NCI-H1436 (cell line): ENCODE data around the gene GPC6.

Experiments used
- DNase-seq: peaks from one replicate; lab custom pipeline; 2025; lab: John Stamatoyannopoulos, UW

Gene GPC6

GRCh38 chr13:93505104-93505952, 278.7 kb downstream of the GPC6 start:
- no peak for DNase-seq

DNA sequence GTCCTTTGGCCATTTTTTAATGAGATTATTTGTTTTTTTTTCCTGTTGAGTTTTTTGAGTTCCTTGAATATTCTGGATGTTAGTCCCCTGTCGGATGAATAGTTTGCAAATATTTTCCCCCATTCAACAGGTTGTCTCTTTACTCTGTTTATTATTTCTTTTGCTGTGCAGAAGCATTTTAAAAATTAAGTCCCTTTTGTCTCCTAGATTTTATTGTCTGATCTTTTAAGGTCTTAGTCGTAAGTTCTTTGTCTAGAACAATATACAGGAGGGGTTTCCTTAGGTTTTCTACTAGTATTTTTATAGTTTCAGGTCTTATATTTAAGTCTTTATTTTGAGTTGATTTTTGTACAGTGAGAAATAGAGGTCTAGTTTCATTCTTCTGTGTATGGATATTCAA, 284.4 kb downstream of the GPC6 start:
- no peak for DNase-seq

- DNase-seq, result no peak
Measured at GRCh38 chr13:93515267-93515666, 288.7 kb downstream of the GPC6 start.

DNA sequence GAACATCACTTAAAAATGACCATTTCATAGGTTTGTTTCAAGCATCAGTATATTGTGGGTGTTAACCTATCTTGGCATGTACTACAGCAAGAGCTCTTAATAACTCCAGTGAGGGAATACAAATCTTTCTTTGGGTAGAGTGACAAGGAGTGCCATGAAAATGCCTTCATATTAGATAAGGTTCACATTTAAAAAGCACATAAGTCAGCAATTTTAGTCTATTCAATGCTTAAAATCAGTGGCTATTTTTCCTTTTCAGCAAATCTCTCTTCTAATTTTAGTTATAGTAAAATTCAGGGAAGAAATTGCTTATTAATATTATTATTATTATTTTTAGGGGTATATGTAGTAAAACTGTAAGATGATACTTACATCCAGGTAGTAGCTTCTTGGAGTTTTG, 291.1 kb downstream of the GPC6 start:
- no peak for DNase-seq

DNA sequence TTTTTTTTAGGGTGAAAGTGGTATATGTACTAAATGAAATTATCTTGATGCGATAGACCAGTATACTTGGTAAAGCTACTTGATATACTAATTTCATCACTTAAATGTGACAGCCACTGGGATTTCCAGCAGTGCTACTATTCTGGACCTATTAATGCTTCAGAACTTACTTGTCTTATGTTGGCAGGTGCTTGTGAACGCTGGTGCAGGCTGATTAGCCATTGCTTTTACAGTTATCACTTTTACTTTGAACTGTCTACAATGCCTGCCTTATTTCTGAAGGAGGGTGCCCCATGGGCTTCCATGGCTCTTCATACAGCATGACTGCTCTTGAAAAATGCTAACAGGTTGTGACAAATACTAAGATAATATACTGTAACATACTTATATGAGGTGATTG, 294.7 kb downstream of the GPC6 start:
- DNase-seq, result no peak

DNA sequence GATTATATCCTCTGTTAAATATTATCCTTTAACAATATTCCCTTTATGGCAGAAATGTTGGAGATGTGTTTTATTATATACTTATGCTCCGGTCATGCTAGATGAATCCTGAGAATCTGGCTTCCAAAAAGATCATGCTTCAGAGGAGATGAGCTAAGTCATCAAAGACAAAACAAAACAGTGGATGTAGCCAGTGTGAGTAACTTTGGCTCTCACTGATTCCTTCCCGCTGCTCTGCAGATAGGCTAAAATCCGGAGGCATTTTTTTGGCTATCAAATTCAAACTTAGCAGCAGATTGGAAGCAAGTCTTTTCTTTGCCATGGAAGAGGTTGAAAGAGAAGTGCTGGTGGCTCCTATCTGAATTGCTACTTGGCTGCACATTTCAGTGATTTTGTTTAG, 295.9 kb downstream of the GPC6 start:
- no peak for DNase-seq

DNA sequence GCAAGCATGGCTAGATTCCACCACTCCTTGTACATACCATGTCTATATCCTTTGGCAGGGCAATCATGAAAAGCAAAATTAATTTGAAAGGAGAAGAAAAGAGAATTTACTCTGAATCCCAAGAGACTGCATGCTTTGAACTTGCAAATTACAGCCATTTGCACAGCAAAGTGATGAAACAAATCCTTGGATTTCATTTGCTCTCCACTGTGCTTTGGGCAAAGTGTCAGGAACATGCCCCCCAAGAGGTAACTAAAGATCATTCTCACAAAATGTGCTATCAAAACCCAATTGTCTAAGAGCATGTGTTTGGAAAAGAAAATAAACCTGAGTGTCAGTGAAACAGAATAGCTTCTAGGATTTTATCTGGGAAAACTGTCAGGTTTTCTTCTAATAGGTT, 298.5 kb downstream of the GPC6 start:
- no peak for DNase-seq

GRCh38 chr13:93527748-93528297, 301.2 kb downstream of the GPC6 start:
- no peak for DNase-seq

- no peak for DNase-seq
Measured at GRCh38 chr13:93529961-93530360, 303.4 kb downstream of the GPC6 start.

- no peak for DNase-seq
Measured at GRCh38 chr13:93534181-93534700, 307.6 kb downstream of the GPC6 start.

- no peak for DNase-seq
Measured at GRCh38 chr13:93535251-93535650, 308.6 kb downstream of the GPC6 start.

- no peak for DNase-seq
Measured at GRCh38 chr13:93539914-93540313, 313.3 kb downstream of the GPC6 start.

- DNase-seq, result no peak
Measured at GRCh38 chr13:93547886-93548285, 321.3 kb downstream of the GPC6 start.

DNA sequence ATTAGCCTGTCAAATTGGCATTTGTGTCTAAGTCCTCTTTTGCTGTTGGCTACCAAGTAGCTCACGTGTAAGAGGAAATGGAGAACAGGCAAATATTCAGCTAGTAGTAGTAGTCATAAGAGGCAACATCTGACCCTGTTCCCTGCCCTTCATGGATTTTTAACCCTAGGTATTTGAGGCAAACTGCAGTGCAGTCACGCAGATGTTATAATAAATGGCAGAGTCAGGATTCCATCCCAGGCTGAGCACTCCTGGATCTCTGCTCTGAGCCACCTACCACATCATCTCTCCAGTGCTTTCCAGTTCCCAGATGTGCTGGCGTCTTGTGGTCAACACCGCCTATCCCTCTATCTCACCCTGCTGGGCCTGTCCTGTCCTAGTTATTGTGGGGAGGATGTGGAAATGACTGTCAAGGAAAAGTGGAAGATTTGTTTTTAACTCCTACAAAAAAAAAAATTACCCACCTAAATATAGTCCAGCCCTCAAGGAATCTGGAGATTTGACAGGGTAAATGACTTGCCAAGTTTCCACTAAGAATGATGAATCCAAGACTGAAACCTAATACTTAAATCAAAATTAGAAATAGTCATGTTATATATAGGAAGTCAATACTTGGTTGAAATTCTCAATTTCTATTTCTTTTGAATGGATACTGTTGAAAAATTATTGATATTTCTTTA, 322.9 kb downstream of the GPC6 start:
- DNase-seq, result no peak

- DNase-seq, result no peak
Measured at GRCh38 chr13:93550236-93550635, 323.6 kb downstream of the GPC6 start.

- DNase-seq, result no peak
Measured at GRCh38 chr13:93552596-93552995, 326.0 kb downstream of the GPC6 start.

GRCh38 chr13:93554514-93554913, 327.9 kb downstream of the GPC6 start:
- no peak for DNase-seq

- no peak for DNase-seq
Measured at GRCh38 chr13:93558637-93559036, 332.0 kb downstream of the GPC6 start.

DNA sequence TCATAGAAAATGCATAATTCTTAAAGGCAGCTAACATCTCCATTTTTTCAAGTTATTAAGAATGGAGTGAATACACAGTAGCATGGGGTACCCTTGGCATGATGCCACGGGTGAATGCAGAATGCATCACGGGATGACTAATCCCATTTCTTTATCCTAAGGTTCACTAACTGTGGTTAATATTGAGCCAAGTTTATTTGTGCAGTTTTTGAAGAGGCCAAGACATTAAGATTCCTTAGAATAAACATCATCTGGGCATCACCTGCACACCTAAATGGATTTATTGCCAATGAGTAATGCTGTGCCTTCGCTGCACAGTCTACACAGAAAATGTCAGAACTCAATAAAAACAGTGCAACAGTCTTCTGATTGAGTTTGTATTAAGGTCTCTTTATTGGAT, 333.1 kb downstream of the GPC6 start:
- DNase-seq, result no peak

DNA sequence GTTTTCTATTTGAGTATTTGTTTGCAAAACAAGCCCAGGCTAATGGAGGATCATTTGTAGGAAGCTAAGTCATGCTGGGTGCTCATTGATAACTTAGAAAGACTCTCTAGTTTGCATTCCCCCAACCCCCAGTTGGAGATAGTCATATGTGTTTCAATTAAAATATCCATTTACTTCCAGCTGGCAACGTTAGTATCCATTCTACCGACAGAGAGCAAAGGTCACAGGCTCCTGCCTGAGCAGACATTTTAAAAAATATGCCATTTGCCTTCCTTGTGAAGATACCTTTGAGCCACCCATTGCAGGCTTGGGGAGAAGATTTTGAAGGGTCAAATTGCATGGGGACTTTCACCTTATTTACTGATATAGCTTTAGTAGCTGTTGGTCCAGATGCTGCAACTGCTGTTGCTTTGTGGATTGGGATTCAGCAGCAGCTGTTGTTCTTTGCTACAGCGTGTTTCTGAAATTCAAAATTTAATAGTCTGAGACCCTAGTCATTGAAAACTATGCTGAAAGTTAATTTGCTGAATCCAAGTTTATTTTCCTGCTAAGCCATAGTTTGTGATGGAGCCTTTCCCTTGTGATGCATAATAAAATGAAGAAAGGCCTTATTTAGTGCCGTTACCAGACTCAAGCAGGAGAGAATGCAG, 335.1 kb downstream of the GPC6 start:
- no peak for DNase-seq

- no peak for DNase-seq
Measured at GRCh38 chr13:93562676-93563075, 336.1 kb downstream of the GPC6 start.

- DNase-seq, result no peak
Measured at GRCh38 chr13:93577105-93577504, 350.5 kb downstream of the GPC6 start.

GRCh38 chr13:93589788-93590187, 363.2 kb downstream of the GPC6 start:
- no peak for DNase-seq
